ENCODE results near the gene KL. TPM values are rescaled to one million over a fixed set of nuclear protein-coding genes. Genes with fewer than 3 reads are reported as not detected.
A peak's percentile ranks its signal among the peaks of the same experiment; 100 is the strongest.

The KL gene
- total RNA-seq, 1 donor from 2014 or later = 1.0 TPM

DNA sequence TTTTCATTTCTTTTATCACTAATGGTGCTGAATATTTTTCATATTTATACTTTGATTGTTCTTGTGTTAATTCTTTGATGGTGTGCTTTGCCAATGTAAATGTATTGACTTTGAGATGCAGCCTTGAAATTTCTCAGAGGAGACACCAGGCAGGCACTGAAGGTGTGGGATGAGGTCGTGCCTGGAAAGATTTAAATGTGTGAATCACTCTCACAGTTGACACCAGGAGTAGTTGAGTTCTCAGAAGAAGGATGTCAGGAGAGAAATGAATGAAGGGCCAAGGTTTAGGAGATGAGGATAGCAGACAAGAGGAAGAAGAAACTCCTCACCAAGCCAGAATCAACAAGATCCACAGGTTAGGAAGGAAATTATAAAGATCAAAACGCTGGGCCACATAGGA lies 10.1 kb upstream of the KL start:
- no peak for DNase-seq

DNA sequence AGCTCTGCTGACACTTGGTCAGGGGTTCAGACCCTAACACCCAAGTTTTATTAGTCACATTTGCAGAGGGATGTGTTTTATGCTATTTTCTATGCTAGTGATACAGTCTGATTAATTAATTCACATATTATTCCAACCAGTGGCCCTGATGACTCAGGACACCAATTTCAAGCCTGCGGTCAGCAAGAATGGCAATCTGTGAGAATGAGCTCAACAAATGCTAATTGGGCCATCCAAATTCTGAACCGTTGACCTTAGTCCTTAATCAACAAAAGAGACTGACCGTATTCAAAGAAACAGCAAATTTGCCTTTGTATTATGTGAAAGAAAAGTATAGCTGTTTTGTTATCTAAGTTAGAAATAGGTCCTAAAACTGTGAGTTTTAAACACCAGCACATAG lies 9.6 kb upstream of the KL start:
- no peak for DNase-seq

DNA sequence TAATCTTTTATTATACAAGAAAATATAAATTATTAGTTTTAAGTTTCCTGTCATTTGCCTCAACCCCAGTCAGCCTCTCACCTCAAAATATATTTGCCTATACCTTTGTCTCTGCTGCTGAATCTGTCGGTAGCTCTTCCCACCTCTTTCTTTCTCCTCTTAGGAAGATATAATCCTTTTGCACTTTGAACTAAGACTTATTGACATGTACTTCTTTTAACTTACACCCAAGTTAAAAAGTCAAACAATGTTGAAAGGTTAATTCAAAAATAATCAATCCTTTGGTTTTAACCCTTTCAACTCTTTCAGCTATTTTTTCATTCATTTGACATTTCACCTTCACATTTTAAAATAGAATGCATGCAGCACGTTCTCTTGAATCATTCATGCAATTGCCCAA lies 9.0 kb upstream of the KL start:
- no peak for DNase-seq

DNA sequence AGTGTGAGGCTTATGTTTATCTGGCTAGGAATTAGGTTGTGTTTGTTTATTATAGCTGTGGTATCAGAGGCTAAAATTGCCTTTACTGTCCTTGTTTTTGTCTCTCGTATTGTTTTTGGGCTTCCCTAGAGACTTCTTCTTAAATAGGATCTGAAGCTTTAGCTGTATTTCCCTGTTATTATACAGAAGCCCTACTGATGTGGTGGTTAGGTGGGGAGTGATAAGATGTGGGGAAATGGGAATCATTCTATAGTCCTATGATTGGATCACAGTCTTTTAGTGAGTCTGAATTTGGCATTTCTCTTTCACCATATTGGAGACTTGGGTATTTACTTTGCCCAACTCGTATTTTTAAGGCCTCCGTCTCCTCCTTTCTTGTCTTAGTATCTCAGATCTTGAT lies 8.3 kb upstream of the KL start:
- no peak for DNase-seq

DNA sequence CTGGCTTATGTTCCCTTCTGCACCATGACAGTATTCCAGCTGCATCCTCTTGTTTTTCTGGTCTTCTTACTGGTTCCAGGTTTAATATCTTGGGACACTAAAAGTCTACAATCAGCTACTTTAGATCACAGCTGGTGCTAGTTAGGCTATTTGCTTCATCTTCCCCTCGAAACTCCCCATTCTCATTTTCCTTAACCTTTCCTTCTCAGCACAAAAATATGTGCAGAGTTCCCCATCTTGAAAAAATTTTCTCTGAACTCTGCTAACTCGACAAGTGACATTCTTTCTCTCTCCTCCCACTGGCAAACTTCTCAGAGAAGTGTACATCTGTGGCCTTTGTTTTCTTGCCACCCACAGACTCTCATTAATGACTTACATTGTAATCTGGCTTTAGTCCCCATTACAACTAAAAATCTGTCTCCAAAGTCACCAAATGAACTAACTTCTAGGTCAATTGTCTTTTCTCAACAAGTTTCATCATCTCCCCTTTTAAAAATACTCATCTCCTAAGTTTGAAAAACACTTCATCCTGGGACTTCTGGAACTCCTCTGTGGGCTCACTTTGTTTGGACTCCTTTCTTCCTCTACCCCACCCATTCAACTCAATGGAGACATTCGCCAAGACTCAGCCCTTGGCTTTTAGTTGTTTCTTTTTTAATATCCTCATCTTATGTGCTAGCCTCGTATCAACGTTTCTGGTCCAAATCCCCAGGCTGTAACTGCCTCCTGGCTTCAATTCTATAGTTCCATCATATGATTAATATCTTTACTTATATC lies 7.1 kb upstream of the KL start:
- no peak for DNase-seq

DNA sequence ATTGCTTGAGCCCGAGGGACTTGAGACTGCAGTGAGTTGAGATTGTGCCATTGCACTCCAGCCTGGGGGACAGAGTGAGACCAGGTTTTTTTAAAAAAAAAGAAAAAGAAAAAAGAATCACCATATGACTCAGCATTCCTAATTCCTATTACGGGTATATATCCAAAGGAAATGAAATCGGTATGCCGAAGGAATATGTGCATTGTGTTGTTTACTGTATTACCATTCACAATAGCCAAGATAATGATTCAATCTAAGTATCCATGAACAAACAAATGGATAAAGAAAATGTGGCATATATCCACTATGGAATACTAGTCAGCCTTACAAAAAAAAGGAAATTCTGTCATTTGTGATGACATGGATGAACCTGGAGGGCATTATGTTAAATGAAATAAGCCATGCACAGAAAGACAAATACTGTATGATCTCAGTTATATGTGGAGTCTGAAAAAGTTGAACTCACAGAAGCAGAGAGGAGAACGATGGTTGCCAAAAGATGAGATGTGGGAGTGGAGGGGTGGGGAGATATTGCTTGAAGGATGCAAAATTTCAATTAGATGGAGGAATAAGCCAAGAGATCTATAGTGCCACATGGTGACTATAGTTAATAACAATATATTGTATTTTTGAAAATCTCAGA lies 4.3 kb upstream of the KL start:
- DNase-seq = no peak

DNA sequence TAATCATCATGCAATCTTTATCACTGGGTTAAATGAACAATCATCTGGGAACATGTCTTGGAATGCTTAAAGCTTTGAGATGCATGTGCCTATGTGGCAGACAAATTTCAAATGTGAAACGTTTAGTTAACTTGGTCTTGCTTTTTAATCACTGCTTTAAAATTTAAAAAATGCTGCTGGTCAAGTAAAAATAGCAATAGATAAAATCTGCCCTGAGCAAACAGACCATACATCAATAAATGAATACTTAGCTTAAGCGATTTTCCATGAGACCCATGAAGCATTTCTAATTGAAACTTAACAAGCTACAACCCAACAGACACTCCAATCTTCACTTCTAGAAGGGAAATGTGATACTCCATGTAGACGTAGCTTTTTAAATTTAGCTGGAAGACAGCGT lies 1.9 kb upstream of the KL start:
- DNase-seq = no peak

DNA sequence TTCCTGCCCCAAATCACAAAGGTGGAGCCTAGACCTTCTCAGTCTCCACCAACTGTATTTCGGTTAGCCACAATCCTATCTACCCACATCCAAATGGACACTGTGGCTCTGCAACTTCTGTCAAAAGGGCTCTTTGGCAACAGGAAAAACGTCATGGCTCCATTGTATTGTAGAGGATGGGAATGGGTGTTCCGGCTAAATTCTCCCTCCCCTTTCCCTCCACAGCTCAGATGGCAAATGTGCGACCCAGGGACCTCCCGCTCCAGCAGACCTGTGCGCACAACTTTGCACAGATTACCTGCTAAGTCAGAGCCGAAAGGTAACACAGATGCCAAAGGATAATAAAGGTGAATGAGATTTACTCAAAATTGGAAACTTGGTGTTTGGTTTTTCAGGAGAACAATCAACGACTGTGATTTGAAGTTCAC lies 968 bp upstream of the KL start:
- peak; percentile 33 for DNase-seq

DNA sequence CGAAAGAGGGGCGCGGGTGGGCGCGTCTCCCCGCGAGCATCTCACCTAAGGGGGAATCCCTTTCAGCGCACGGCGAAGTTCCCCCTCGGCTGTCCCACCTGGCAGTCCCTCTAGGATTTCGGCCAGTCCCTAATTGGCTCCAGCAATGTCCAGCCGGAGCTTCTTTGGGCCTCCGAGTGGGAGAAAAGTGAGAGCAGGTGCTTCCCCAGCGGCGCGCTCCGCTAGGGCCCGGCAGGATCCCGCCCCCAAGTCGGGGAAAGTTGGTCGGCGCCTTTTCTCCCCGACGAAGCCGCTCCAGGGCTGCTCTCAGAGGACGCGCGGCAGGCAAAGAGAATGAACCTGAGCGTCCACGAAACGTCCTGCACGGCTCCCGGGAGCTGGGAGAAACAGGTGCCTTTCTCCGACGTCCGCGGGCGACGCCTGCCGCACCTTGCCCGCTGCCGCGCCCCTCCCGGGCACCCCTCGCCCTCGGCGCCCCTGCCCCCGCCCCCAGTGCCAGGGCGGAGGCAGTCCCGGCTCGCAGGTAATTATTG lies 366 bp upstream of the KL start:
- DNase-seq = peak; percentile 27

DNA sequence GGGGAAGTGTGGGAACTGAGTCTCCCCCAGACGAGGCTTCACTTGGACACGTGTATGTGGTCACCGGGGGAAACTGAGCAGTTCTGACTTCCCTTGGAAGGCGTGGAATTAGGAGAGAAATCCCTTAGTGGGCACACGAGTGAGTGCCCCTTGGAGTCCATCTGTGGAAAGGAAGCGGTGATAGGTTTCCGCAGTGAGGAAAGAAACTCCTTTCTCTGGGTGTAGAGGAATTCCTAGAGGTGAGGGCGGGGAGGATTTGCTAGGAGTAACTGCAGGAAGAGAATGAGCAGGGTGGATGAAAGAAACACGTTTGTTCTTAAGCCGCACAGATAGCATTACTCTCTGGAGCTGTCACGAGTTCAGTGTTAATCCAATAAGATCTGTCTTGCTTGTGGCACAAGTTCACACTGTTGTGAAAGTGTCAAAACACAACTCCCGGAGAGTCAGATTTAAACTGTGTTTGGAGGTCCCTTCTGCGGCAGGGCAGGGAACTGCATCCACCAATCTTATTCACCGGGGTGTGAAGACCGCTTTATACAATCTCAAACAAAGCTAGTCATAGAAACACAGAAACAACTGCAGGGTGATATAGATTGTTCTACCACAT lies 1.2 kb downstream of the KL start:
- DNase-seq = peak; percentile 72

DNA sequence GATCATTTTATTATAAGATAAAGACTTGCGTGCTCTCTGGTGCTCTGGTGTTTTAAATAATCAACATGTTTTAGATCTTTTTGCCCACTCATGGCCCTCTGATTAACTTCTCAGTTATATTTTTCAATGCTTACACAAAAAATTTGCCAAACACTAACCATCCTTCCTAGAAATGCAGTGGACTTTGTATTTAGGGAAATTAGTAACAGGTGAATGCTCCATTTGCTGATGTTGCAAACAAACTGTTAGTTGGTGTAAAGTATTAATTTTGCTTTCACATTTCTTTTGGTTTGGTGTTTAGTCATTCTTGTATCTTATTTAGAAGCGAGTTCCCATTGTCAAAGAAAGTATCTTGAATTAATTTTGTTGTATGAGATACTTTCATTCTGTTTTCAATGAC lies 2.7 kb downstream of the KL start:
- DNase-seq = no peak

DNA sequence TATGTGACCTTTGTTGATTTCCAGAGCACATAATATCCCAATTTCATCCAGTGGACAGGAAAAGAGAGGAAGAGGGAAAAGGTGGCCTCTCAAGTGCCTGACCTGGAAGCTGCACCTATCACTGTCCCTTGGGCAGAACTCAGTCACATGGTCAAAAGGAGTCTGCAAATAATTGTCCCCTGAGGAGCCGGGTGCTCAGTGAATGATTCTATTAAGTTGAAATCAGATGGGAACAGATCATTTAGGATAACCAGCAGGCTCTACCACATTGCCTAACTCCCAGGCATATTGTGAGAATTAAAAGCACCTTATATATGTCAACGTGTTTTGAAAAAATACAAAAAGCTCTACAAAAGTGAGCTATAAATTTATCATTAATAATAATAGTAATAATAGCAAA lies 6.8 kb downstream of the KL start:
- no peak for DNase-seq

DNA sequence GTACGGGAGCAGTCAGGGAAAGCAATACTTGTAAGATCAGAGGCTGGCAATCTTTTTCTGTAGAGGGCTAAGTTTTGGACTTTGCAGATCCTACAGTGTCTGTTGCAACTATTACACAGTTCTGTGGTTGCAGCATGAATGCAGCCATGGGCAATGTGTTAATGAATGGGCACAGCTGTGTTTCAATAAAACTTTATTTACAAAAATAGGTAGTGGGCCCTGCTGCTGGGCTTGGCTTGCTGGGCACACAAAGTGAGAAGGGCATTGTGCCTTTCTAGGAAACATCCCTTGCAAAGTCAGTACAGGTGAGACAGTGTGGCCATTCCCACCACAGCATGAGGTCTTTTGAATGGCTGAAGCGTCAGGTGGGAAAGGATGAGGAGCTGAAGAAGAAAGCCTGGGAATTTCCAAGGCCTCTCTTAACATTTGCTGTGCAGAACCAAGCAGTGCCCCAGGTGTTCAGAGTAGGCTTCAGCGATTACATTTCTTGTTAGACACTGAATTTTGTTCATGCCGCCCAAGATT lies 9.1 kb downstream of the KL start:
- DNase-seq = no peak

DNA sequence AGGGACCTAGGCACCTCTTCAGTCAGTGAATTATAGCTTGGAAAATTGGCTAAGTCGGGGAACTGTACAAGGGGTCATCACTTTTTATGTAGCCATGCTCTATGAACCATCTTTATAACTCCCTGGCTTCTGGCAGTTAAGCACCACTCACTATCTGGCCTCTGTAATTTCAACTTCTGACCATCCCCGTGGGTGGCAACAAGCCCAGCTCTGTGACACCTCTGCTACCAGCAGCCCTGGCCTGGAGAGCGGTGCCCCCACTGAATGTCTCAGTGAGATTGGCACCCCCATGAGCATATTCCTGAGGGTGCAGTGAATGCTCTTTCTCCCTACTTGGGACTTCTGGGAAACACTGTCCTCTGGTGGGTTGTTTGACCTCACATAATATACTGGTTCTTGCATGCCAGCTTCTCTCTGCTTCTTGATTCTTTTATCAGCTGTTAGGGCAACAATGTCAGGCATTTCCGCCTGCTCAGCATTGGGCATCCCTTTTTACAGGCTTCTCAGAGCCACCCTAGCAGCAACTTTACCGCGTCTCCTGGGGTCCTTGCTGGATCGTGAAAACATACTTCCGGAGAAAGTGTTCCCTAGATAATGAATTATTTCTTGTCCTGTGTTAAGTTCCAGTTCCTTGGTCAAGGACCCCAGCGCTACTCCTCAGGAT lies 10.4 kb downstream of the KL start:
- no peak for DNase-seq

DNA sequence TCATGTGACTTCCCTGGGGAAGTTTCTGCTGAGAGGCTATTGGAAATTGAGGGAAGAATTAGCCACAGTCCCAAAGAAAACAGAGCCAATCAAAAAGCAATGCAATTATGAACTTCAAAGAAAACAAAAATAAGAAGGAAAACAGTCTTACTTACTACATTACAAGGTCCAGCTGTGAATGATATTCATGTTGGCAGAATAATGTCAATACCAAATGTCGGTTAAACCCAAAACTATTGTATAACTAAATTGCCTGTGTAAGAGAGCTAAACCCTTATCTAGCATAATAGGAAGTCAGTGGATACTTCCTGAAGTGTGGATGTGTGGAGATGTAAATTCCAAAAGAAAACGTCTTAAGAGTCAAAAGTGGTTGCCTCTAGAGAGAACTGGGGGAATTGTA lies 12.4 kb downstream of the KL start:
- no peak for DNase-seq

DNA sequence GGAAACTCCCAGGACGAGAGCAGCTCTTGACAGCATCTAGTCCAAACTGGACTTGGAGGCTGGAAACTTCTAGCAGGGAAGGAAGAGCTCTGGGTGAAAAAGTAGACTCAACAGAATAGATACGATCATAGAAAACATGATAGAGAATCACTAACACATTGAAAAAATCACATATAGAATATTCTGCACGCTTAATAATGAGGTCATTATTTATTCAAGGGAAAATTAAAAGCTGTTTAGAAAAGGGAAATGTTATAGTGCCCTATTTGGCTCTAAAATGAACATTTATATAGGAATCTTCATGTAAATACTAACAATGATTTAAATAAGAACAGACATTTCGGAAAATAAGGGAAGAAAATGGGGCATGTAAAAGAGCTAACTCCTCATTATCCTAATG lies 15.1 kb downstream of the KL start:
- DNase-seq = no peak

DNA sequence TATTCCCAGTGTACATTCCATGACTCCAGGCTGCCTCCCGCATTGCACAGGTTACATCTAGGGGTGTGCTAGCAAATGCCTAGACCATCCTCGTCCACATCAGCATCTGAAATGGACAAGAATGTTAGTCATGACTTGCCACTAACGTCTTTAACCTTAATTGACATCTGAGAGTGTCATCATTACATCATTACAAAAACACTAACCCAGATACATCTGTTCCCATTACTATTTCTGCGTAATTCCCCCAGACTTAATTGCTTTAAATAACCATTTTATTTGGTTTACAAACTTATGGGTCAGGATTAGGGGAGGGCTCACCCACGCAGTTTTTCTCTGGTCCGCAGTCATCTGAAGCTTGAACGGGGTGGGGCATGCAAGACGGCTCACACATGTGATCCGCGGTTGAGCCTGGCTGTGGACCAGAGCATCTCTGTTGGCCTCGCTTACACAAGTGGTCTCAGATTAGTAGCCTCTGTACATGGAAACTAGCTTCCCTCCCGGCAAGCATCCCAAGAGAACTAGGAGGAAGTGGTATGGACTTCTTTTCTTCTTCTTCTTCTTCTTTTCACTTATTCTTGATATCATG lies 15.9 kb downstream of the KL start:
- no peak for DNase-seq

DNA sequence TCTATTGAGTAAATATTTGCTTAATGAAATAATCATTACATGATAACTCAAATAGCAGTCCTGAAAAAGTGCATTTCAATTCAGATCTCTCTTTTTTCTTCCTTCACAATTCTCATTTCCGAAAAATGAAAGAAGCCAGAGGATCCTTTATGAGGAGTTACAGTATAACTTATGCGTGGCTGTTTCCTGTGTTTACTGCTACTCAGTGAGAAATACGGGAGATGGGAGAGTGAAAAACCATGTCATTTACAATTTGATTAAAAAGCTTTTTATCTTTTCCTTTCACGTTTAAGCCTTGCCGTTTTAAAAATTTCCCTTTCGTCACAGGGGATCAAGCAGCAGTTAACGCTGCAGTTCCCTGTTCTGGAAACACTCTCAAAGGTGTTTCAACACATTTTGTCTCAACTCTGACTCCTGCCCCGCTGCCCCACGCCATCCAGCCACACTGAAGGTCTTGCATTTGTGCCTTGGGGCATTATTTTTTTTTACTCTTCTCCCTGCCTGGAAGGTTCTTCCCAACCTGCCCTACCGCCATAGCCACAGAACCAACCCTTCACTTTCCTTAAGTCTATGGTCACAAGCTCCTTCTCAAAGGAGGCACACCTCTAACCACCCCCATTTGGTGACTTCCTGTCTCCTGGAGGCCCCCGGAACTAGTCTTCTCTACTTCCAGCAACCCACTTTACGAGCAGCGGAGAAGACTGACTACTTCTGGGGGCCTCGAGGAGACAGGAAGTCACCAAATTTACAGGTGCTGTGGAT lies 17.0 kb downstream of the KL start:
- no peak for DNase-seq

DNA sequence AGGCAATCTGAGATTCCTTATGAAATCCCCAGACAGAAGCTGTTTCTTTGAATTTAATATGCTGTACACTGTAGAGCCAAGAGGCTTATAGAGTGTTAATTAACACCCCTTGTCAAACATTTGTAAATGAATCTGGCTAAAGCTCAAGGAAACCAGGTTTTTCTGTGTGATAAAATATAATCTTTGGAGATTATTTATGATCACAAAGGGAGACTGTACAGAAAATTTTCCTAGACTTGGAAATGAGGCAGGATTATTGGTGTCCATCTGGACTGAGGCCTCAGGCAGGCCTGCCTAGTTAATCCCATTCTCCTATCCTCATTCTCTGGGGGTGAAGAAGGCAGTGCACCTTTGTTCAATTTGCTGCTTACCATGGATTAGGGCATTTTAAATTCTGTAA lies 17.8 kb downstream of the KL start:
- no peak for DNase-seq

DNA sequence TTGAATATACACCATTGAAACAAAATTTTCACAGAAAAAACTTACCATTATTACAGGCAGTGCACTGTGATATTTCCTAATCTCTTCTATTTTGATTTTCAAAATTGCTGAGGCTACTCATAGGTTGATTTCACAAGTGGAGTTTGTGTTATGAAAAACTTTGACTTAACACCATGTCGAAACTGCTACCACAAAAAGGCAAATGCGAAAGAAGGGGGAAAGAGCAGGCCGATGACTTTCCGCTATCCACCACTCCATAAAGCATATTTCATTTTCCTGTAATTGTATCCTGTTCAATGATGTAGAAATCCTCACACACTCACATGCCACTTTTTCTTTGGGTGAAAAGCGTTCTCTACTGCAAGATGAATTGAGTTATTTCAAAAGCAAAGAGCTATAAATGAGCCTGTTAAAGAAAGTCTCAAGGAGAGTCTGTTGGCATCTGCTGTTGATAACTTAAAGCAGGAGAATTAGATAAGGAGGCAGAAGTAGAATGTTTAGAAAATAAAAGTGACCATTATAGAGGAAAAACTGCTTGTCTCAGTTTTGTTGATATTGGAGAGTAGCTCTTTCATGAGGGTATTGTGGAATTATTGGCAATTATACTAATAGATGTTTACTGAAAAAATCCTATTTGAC lies 18.8 kb downstream of the KL start:
- no peak for DNase-seq

DNA sequence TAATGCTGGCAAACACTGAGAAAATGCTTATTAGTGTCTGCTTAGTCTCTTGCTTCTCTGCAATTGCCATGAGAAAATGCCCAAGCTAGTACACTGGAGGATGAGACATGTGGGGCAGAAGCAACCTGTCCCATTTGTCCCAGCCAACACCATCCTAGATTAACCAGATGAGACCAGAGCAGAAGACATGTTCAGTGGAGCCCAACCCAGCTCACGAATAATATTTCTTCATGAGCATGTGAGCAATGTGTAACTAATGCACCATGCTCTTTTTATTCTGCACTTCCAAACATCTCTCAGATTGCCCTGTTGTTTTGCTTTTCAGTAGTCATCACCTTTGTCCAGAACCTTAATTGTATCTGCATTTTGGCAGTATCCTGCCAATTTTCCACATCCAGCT lies 21.4 kb downstream of the KL start:
- DNase-seq = no peak

DNA sequence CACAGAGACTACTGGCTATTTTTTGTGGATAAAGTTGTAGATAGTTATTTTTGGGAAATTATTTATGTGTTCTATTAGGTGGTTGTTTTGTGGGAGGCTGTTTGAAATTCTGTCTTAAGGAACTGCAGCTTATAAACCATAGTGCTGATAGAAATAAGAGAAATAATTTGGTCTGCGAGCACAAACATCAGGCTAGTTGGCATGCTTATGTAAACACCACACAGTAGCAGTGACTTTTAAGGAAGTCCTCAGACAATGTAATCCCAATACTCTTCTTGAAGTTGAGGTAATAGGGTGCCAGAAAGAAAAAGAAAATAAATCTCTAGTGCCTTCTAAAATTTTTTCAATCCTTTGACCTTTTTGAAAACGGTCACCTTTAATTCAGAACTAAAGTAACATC lies 23.9 kb downstream of the KL start:
- DNase-seq = no peak

Measured in dermis blood vessel endothelial cell (primary cell).